Measurements from ENCODE around the gene SLC8A1.

The SLC8A1 gene

GRCh38 chr2:40128796-40129195 lies 323.1 kb downstream of the SLC8A1 start:
- no peak for DNase-seq

GRCh38 chr2:40127890-40128557 lies 323.9 kb downstream of the SLC8A1 start:
- peak; percentile 48 for DNase-seq

- DNase-seq, result no peak
Measured at GRCh38 chr2:40127146-40127545, 324.7 kb downstream of the SLC8A1 start.

- no peak for DNase-seq
Measured at GRCh38 chr2:40126006-40126405, 325.9 kb downstream of the SLC8A1 start.

- DNase-seq, result no peak
Measured at GRCh38 chr2:40123746-40124145, 328.1 kb downstream of the SLC8A1 start.

- no peak for DNase-seq
Measured at GRCh38 chr2:40123326-40123725, 328.6 kb downstream of the SLC8A1 start.

- no peak for DNase-seq
Measured at GRCh38 chr2:40120957-40121356, 330.9 kb downstream of the SLC8A1 start.

- DNase-seq, result peak; percentile 96
Measured at GRCh38 chr2:40120026-40120425, 331.9 kb downstream of the SLC8A1 start.

GRCh38 chr2:40118622-40119021 lies 333.3 kb downstream of the SLC8A1 start:
- DNase-seq, result no peak

GRCh38 chr2:40115894-40116293 lies 336.0 kb downstream of the SLC8A1 start:
- no peak for DNase-seq

- no peak for DNase-seq
Measured at GRCh38 chr2:40115348-40115747, 336.5 kb downstream of the SLC8A1 start.

- DNase-seq, result no peak
Measured at GRCh38 chr2:40113997-40114396, 337.9 kb downstream of the SLC8A1 start.

- no peak for DNase-seq
Measured at GRCh38 chr2:40113272-40113968, 338.5 kb downstream of the SLC8A1 start.

GRCh38 chr2:40109381-40109780 lies 342.5 kb downstream of the SLC8A1 start:
- DNase-seq, result no peak

- no peak for DNase-seq
Measured at GRCh38 chr2:40108851-40109250, 343.0 kb downstream of the SLC8A1 start.

GRCh38 chr2:40106061-40106460 lies 345.8 kb downstream of the SLC8A1 start:
- DNase-seq, result no peak

GRCh38 chr2:40105593-40105992 lies 346.3 kb downstream of the SLC8A1 start:
- DNase-seq, result no peak

- no peak for DNase-seq
Measured at GRCh38 chr2:40103590-40103989, 348.3 kb downstream of the SLC8A1 start.

- DNase-seq, result no peak
Measured at GRCh38 chr2:40103163-40103562, 348.7 kb downstream of the SLC8A1 start.

GRCh38 chr2:40102447-40102846 lies 349.4 kb downstream of the SLC8A1 start:
- DNase-seq, result no peak

GRCh38 chr2:40101131-40101575 lies 350.7 kb downstream of the SLC8A1 start:
- no peak for DNase-seq

GRCh38 chr2:40100676-40101075 lies 351.2 kb downstream of the SLC8A1 start:
- no peak for DNase-seq

GRCh38 chr2:40098786-40099470 lies 353.0 kb downstream of the SLC8A1 start:
- no peak for DNase-seq
